ENCODE measurements around the gene SF3B6. TPM values are rescaled to one million over a fixed set of nuclear protein-coding genes. Genes with fewer than 3 reads are reported as not detected.

Gene SF3B6
- total RNA-seq, 1 experiment from 2014 or later: 132 TPM

GRCh38 chr2:24022975-24023575 lies 53.1 kb downstream of the SF3B6 start:
- H3K27me3 ChIP-seq (ENCODE audit: insufficient read depth, low read length): no peaks in the 10 kb centered on the region
- Mint-ChIP-seq H3K27ac (peak overlapping the region in 2 of 3 experiments; percentile 71 to 87; a peak in 3 of 7 replicates), H3K27me3 (ENCODE audit: low read depth) (no peaks in the 10 kb centered on the region), H3K9me3 (0 out of 5 replicates have a peak, but pooled peaks cover 0 to 3% of the 10 kb centered on the region in 2 experiments), H3K4me3 (no peak overlapping the region; a peak in 1 of 5 replicates), H3K4me1 (peaks cover 52 to 54% of the 10 kb centered on the region in 2 experiments), H3K36me3 (ENCODE audit: insufficient read depth in 1 of 3, low read depth in 3 of 3) (peaks cover 28 to 39% (median 29%) of the 10 kb centered on the region in 3 experiments)
- H3K23me2 ChIP-seq (ENCODE audit: insufficient read length, low read depth, low read length, poor library complexity, severe bottlenecking): no peaks in the 10 kb centered on the region
- H3K79me1 ChIP-seq (ENCODE audit: insufficient read depth, low read depth, low read length, poor library complexity, severe bottlenecking): no peaks in the 10 kb centered on the region
- no peak overlapping the region for H3K9ac ChIP-seq (ENCODE audit: extremely low read depth, insufficient read length, low read length)
- no peak overlapping the region for H3T11ph ChIP-seq (ENCODE audit: low read length)
- H2BK5ac ChIP-seq (ENCODE audit: insufficient read length, low read length): no peak overlapping the region
- no peak overlapping the region for H2BK12ac ChIP-seq (ENCODE audit: insufficient read length, low read depth, low read length)
- H3K23ac ChIP-seq (ENCODE audit: insufficient read length, low read depth, low read length): no peak overlapping the region
- H3K27ac ChIP-seq (ENCODE audit: insufficient read length, low read depth, low read length): no peak overlapping the region
- H3K79me2 ChIP-seq (ENCODE audit: insufficient read depth, low read length): no peaks in the 10 kb centered on the region; the same call in 1 of the 2 replicates
- H4K91ac ChIP-seq (ENCODE audit: insufficient read length, low read depth, low read length): no peak overlapping the region
- TF ChIP-seq CTCF (conservative IDR thresholded peaks at IDR 0.05): no peak
- H2BK20ac ChIP-seq (ENCODE audit: low read depth, low read length, poor library complexity, severe bottlenecking): no peak overlapping the region
- no peak overlapping the region for H3K56ac ChIP-seq (ENCODE audit: insufficient read length, low read depth, low read length)
- H2AK5ac ChIP-seq (ENCODE audit: insufficient read length, low read length): no peak overlapping the region
- no peak for DNase-seq
- H3K14ac ChIP-seq (ENCODE audit: insufficient read depth, low read length): no peak overlapping the region
- no peak overlapping the region for H4K5ac ChIP-seq (ENCODE audit: insufficient read length, low read depth, low read length)
- H3K18ac ChIP-seq (ENCODE audit: insufficient read length, low read depth, low read length): no peak overlapping the region
- H2BK15ac ChIP-seq (ENCODE audit: low read depth, low read length): no peak overlapping the region
- H4K8ac ChIP-seq (replicated peaks; ENCODE audit: insufficient read length, low read depth, low read length): no peak overlapping the region
- no peak overlapping the region for H3K4me2 ChIP-seq (ENCODE audit: insufficient read depth, insufficient read length, low read length)
- H4K20me1 ChIP-seq (ENCODE audit: control insufficient read depth, insufficient read depth, insufficient read length): no peaks in the 10 kb centered on the region
- no peak overlapping the region for H2AFZ ChIP-seq (ENCODE audit: low read length)
- H3K9me3 ChIP-seq (ENCODE audit: control insufficient read depth, low read depth, low read length): no peaks in the 10 kb centered on the region
- peaks cover 15% of the 10 kb centered on the region; the same call in 1 of the 2 replicates for H3K4me1 ChIP-seq (ENCODE audit: insufficient read depth, low read length)
- no peak overlapping the region for H3K4ac ChIP-seq (ENCODE audit: low read depth, low read length)
- no peak overlapping the region for H2BK120ac ChIP-seq (ENCODE audit: low read depth, low read length, poor library complexity, severe bottlenecking)
- WGBS (ENCODE audit: extremely low coverage, insufficient read length, low lambda C conversion rate): no CpG with 5 or more reads among the region's 16 CpGs
